NCI-H82 treated with DMSO at 0.1 percent for 48 hours (cell line): ENCODE measurements around the gene FOXL3.

Experiments
- DNase-seq: peaks from one replicate; lab custom pipeline; 2025; ENCODE audit not compliant: unreplicated experiment; lab: John Stamatoyannopoulos, UW

Gene FOXL3

GRCh38 chr7:318878-319661 lies 29.1 kb downstream of the FOXL3 start:
- DNase-seq = no peak

- DNase-seq = no peak
Measured at GRCh38 chr7:320297-320696, 30.3 kb downstream of the FOXL3 start.

- no peak for DNase-seq
Measured at GRCh38 chr7:322111-322671, 32.2 kb downstream of the FOXL3 start.

DNA sequence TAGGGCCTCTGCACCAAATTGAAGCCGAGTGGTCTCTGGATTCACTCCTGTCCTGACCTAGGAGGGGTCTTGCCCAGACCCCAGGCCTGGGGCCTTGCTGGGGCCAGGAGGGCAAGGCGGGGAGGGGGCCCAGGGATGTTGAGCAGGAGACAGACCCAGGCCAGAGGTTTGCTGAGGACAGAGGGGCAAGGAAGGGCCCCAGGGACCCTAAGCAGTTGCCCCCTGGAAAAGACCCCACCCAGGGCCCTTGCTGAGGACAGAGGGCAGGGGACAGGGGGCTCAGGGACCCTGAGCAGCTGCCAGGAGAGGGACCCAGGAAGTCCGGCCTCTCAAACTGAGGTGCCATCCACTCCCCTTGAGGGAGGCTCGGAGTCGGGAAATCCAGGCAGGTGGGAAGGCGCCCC lies 32.7 kb downstream of the FOXL3 start:
- DNase-seq = no peak

DNA sequence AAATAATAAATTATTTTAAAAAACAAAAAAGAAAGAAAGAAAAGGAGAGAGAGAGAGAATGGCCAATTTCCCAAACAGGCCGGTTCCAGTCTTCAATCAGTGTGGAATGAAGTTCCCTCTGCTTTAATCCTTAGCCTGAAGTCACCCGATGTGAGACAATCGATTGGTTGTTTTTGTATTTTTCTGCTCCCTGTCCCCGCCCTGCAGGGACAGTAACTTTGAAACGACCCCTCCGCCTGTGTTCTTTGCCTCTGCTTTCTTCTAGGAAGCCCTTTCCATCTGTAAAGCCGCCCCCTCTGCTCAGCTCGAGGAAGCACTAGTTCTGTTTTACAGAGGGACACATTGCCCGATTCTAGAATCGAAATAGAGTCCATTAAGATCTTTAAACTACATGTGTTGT lies 33.4 kb downstream of the FOXL3 start:
- no peak for DNase-seq

- no peak for DNase-seq
Measured at GRCh38 chr7:324011-324410, 34.0 kb downstream of the FOXL3 start.

- no peak for DNase-seq
Measured at GRCh38 chr7:325051-325798, 35.3 kb downstream of the FOXL3 start.

- no peak for DNase-seq
Measured at GRCh38 chr7:325811-326210, 35.8 kb downstream of the FOXL3 start.

DNA sequence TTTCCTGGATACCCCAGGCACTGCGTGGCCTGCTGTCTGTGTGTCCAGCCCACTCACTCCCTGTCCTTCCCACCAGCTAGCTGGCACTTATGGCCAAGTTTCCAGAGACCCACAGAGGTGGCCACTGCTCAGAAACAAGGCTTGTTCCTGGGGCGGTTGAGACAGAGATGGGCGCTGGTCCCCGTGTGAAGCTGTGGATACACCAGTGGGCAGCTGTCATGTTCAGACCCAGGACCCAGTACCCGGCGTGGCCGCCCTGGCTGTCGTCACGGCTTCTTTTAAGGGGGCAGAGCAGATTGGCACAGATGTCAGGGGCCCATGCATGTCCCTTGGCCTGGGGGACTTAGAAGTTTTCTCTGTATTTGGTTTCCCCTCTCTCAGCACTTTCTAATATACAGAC lies 36.3 kb downstream of the FOXL3 start:
- no peak for DNase-seq

GRCh38 chr7:326809-327232 lies 36.9 kb downstream of the FOXL3 start:
- DNase-seq = no peak

DNA sequence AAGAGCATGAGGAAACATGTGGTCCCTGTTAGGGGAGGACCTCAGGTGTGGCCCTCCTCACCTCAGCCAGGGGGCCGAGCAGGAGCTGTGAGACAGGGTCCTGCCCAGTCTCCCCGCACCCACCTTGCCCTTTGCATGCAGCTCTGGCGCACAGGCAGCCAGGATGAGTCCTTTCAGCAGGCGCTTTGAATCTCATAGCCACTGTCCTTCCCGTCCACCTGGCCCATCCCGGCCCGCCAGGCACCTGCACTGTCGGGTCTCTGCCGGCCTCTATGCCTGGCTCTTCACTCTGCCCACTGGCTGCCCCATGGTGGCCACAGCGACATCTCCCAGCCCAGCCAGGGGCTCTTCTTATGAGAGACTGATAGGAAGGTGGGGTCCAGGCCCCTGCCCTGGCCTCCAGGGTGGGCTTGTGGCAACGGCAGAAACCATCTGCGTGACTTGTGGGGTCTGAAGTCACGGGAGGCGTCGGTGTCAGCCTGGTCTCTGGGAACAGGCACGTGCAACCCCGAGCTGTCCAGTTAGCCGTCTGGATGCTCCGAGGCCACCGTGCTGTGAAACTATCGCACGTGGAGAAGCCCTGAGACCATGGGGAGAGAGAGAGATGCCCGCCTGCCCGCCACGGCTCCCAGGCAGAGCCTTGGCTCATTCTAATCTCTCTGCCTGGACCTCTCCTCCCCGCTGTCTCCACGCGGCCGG lies 37.4 kb downstream of the FOXL3 start:
- no peak for DNase-seq

- no peak for DNase-seq
Measured at GRCh38 chr7:327991-328702, 38.2 kb downstream of the FOXL3 start.

DNA sequence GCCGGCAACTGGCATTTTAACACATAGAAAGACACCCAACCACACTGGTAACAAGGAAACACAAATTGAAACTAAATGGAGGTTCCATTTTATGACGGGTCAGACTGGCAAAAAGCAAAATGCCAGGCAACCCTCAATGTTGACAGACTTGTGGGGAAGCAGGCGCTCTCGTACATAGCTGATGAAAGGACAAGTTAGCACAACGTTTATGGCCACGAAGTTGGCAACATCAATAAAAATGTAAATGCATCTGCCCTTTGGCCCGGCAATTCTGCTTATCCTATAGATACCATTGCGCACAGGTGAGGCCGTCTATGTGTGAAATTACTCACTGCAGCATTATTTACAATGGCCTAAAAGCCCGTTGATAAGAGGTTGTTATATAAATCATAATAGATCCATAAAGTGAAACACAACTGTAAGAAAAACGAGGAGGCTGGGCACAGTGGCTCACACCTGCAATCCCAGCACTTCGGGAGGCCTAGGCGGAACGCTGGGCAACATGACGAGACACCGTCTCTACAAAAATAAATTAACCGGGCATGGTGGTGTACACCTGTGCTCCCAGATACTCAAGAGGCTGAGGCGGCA lies 39.8 kb downstream of the FOXL3 start:
- DNase-seq = no peak

DNA sequence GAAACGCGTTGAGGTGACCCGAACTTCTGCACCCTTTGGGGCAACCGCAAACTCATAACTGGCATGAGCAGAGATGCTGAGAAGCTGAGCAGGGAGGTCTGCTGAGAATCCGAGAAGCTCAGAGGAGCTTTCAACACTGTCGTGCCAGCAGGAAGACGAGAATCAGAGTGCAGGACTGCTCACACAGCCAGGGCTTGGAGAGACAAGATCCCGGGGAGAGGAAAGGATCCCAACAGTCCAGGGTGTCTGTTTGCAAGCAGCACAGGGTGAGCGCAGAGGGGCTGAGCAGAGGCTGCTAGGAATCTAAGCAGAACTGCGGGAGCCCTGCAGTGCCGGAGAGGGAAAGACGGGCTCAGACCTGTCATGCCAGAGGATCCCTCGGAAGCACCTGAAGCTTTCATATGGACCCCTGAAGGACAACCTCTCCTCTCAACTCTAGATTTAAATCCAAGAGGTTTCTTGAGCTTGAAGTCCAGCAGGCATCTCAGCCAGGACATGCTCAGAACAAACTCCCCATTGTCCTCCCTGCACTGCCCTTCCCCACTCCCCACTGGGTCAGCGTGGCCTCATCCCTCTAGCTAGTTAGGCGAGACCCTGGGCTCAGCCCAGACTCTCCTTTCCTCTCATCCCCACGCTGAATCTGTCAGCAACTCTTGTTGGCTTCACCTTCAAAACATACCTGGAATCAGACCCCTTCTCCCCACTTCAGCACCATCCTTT lies 40.7 kb downstream of the FOXL3 start:
- DNase-seq = no peak

- DNase-seq = no peak
Measured at GRCh38 chr7:332020-332517, 42.1 kb downstream of the FOXL3 start.

GRCh38 chr7:332646-333392 lies 42.8 kb downstream of the FOXL3 start:
- DNase-seq = no peak

- no peak for DNase-seq
Measured at GRCh38 chr7:333393-333764, 43.4 kb downstream of the FOXL3 start.

- DNase-seq = no peak
Measured at GRCh38 chr7:334618-335357, 44.8 kb downstream of the FOXL3 start.
